ENCODE results near the gene WWOX.

GRCh38 chr16:78782572-78782971, 683.1 kb downstream of the WWOX start:
- TF ChIP-seq CTCF (IDR thresholded peaks at IDR 0.05) = no peak
- no peak for TF ChIP-seq EZH2 (IDR thresholded peaks at IDR 0.05; ENCODE audit: borderline replicate concordance, insufficient read depth, low read depth, low read length, poor library complexity, severe bottlenecking)
